IPS-NIHi7 (cell line): ENCODE data around the gene CNTRL.
"Not testable (repeated sequence)": the region's sequence is repeated elsewhere in the genome, so short reads cannot be mapped to it uniquely, and the experiment has no call there.

Experiments
- DNase-seq: peaks from one replicate; pipeline ENCODE4 v3.0.0; 2012; ENCODE audit warnings: mixed read lengths; ENCODE audit errors: extremely low spot score

The CNTRL gene

GRCh38 chr9:121179373-121179721 lies 104.6 kb downstream of the CNTRL start:
- not testable (repeated sequence) for DNase-seq

GRCh38 chr9:121179930-121180681 lies 105.4 kb downstream of the CNTRL start:
- no peak for DNase-seq

GRCh38 chr9:121182101-121182836 lies 107.5 kb downstream of the CNTRL start:
- no peak for DNase-seq

GRCh38 chr9:121182989-121183388 lies 108.2 kb downstream of the CNTRL start:
- DNase-seq, result no peak

- DNase-seq, result no peak
Observed at GRCh38 chr9:121183666-121184423, 109.1 kb downstream of the CNTRL start.

GRCh38 chr9:121184463-121184862 lies 109.7 kb downstream of the CNTRL start:
- DNase-seq, result no peak

- DNase-seq, result no peak
Observed at GRCh38 chr9:121185178-121185745, 110.5 kb downstream of the CNTRL start.

GRCh38 chr9:121185774-121186403 lies 111.1 kb downstream of the CNTRL start:
- DNase-seq, result no peak

GRCh38 chr9:121187636-121188305 lies 113.0 kb downstream of the CNTRL start:
- DNase-seq, result no peak

GRCh38 chr9:121189006-121189405 lies 114.3 kb downstream of the CNTRL start:
- DNase-seq, result no peak

GRCh38 chr9:121189660-121190059 lies 114.9 kb downstream of the CNTRL start:
- DNase-seq, result no peak

GRCh38 chr9:121191235-121191634 lies 116.5 kb downstream of the CNTRL start:
- no peak for DNase-seq

GRCh38 chr9:121192518-121192917 lies 117.8 kb downstream of the CNTRL start:
- DNase-seq, result no peak

- no peak for DNase-seq
Observed at GRCh38 chr9:121192959-121193640, 118.3 kb downstream of the CNTRL start.

GRCh38 chr9:121194730-121195129 lies 120.0 kb downstream of the CNTRL start:
- DNase-seq, result no peak

- DNase-seq, result no peak
Observed at GRCh38 chr9:121196389-121196788, 121.6 kb downstream of the CNTRL start.

- no peak for DNase-seq
Observed at GRCh38 chr9:121197132-121197531, 122.4 kb downstream of the CNTRL start.

- DNase-seq, result no peak
Observed at GRCh38 chr9:121198512-121199042, 123.8 kb downstream of the CNTRL start.

- no peak for DNase-seq
Observed at GRCh38 chr9:121199921-121200320, 125.2 kb downstream of the CNTRL start.

GRCh38 chr9:121200356-121200755 lies 125.6 kb downstream of the CNTRL start:
- no peak for DNase-seq
